H9 (cell line): ENCODE measurements around the gene OR2A2. TPM values are rescaled to one million over a fixed set of nuclear protein-coding genes. Genes with fewer than 3 reads are reported as not detected.

ENCODE experiments used
- DNase-seq: peaks from one replicate; pipeline ENCODE4 v3.0.0-alpha.2; 2017
- H2AFZ ChIP-seq: one replicate; pipeline ENCODE4 v1.6.1; 2013; ENCODE audit warnings: mild to moderate bottlenecking, low read length, control low read depth, moderate library complexity
- H2AK5ac ChIP-seq: 2 replicates; pipeline ENCODE4 v1.6.1; 2013; ENCODE audit warnings: low read length, control low read depth, mixed read lengths; ENCODE audit not compliant: insufficient read length
- H2BK120ac ChIP-seq: one replicate; pipeline ENCODE4 v1.6.1; 2013; ENCODE audit warnings: low read depth, mild to moderate bottlenecking, low read length, control low read depth, inconsistent platforms; ENCODE audit not compliant: poor library complexity, severe bottlenecking
- H2BK12ac ChIP-seq: 2 replicates; pipeline ENCODE4 v1.6.1; 2013; ENCODE audit warnings: low read length, control low read depth, mixed read lengths, low read depth; ENCODE audit not compliant: insufficient read length
- H2BK15ac ChIP-seq: 2 replicates; pipeline ENCODE4 v1.6.1; 2013; ENCODE audit warnings: low read depth, low read length, control low read depth
- H2BK20ac ChIP-seq: one replicate; pipeline ENCODE4 v1.6.1; 2013; ENCODE audit warnings: low read depth, mild to moderate bottlenecking, low read length, control low read depth, inconsistent platforms; ENCODE audit not compliant: poor library complexity, severe bottlenecking
- H2BK5ac ChIP-seq: 2 replicates; pipeline ENCODE4 v1.6.1; 2013; ENCODE audit warnings: low read length, control low read depth, mixed read lengths; ENCODE audit not compliant: insufficient read length
- H3K14ac ChIP-seq: 2 replicates; pipeline ENCODE4 v1.6.1; 2013; ENCODE audit warnings: low read length, control low read depth; ENCODE audit not compliant: insufficient read depth
- H3K18ac ChIP-seq: 2 replicates; pipeline ENCODE4 v1.6.1; 2013; ENCODE audit warnings: low read depth, mild to moderate bottlenecking, mixed read lengths, low read length, control low read depth; ENCODE audit not compliant: insufficient read length
- H3K23ac ChIP-seq: 2 replicates; pipeline ENCODE4 v1.6.1; 2013; ENCODE audit warnings: low read length, control low read depth, mixed read lengths, low read depth; ENCODE audit not compliant: insufficient read length
- H3K23me2 ChIP-seq: 2 replicates; pipeline ENCODE4 v1.6.1; 2013; ENCODE audit warnings: low read depth, mild to moderate bottlenecking, mixed read lengths, low read length, control low read depth; ENCODE audit not compliant: insufficient read length, poor library complexity, severe bottlenecking
- H3K27ac ChIP-seq: 2 replicates; pipeline ENCODE4 v1.5.1; 2013; ENCODE audit warnings: low read length, control low read depth, mixed read lengths, low read depth; ENCODE audit not compliant: insufficient read length
- H3K27me3 ChIP-seq: 2 replicates; pipeline ENCODE4 v1.6.1; 2013; ENCODE audit warnings: low read length, control low read depth, inconsistent platforms; ENCODE audit not compliant: insufficient read depth
- H3K4ac ChIP-seq: 2 replicates; pipeline ENCODE4 v1.6.1; 2013; ENCODE audit warnings: low read depth, mild to moderate bottlenecking, control low read depth, inconsistent platforms, low read length, moderate library complexity
- H3K4me1 ChIP-seq: 2 replicates; pipeline ENCODE4 v1.6.1; 2013; ENCODE audit warnings: low read length, control low read depth, inconsistent platforms; ENCODE audit not compliant: insufficient read depth
- H3K4me2 ChIP-seq: 2 replicates; pipeline ENCODE4 v1.6.1; 2013; ENCODE audit warnings: low read length, control low read depth, mixed read lengths; ENCODE audit not compliant: insufficient read length, insufficient read depth
- H3K56ac ChIP-seq: 2 replicates; pipeline ENCODE4 v1.6.1; 2013; ENCODE audit warnings: low read depth, mild to moderate bottlenecking, mixed read lengths, low read length, control low read depth; ENCODE audit not compliant: insufficient read length
- H3K79me1 ChIP-seq: 2 replicates; pipeline ENCODE4 v1.6.1; 2013; ENCODE audit warnings: low read depth, mild to moderate bottlenecking, moderate library complexity, low read length, control low read depth, inconsistent platforms; ENCODE audit not compliant: insufficient read depth, poor library complexity, severe bottlenecking
- H3K79me2 ChIP-seq: 2 replicates; pipeline ENCODE4 v1.6.1; 2013; ENCODE audit warnings: low read length, control low read depth, inconsistent platforms; ENCODE audit not compliant: insufficient read depth
- H3K9ac ChIP-seq: 2 replicates; pipeline ENCODE4 v1.6.1; 2013; ENCODE audit warnings: low read length, control low read depth, mixed read lengths; ENCODE audit not compliant: insufficient read length; ENCODE audit errors: extremely low read depth
- H3K9me3 ChIP-seq: one replicate; pipeline ENCODE4 v1.6.1; 2013; ENCODE audit warnings: low read depth, low read length, inconsistent platforms; ENCODE audit not compliant: control insufficient read depth
- H3T11ph ChIP-seq: one replicate; pipeline ENCODE4 v1.6.1; 2013; ENCODE audit warnings: mild to moderate bottlenecking, low read length, control low read depth, inconsistent platforms
- H4K20me1 ChIP-seq: one replicate; pipeline ENCODE4 v1.6.1; 2013; ENCODE audit not compliant: control insufficient read depth, insufficient read length, insufficient read depth
- H4K5ac ChIP-seq: 2 replicates; pipeline ENCODE4 v1.6.1; 2013; ENCODE audit warnings: low read depth, mild to moderate bottlenecking, mixed read lengths, low read length, control low read depth; ENCODE audit not compliant: insufficient read length
- H4K8ac ChIP-seq: replicated peaks from 2 replicates; pipeline ENCODE4 v1.6.1; 2013; ENCODE audit warnings: low read length, control low read depth, mixed read lengths, low read depth; ENCODE audit not compliant: insufficient read length
- H4K91ac ChIP-seq: 2 replicates; pipeline ENCODE4 v1.6.1; 2013; ENCODE audit warnings: low read depth, mild to moderate bottlenecking, moderate library complexity, mixed read lengths, low read length, control low read depth; ENCODE audit not compliant: insufficient read length
- H3K27ac Mint-ChIP-seq, 3 experiments: 2 replicates in 2 of 3; 3 replicates in 1 of 3; pipeline ENCODE4 v1.8.0; 2020 to 2021; ENCODE audit warnings: mixed read lengths in 3 of 3, mild to moderate bottlenecking in 1 of 3, moderate library complexity in 1 of 3
- H3K27me3 Mint-ChIP-seq: 2 replicates; pipeline ENCODE4 v1.8.0; 2021; ENCODE audit warnings: low read depth, mild to moderate bottlenecking, moderate library complexity, mixed read lengths
- H3K36me3 Mint-ChIP-seq, 3 experiments: 2 replicates in 2 of 3; 3 replicates in 1 of 3; pipeline ENCODE4 v1.8.0; 2020 to 2021; ENCODE audit warnings: low read depth in 3 of 3, mixed read lengths in 3 of 3; ENCODE audit not compliant: insufficient read depth in 1 of 3
- H3K4me1 Mint-ChIP-seq, 2 experiments: 2 replicates each; pipeline ENCODE4 v1.8.0; 2020; ENCODE audit warnings: mixed read lengths in 2 of 2
- H3K4me3 Mint-ChIP-seq, 2 experiments: 2 replicates in 1 of 2; 3 replicates in 1 of 2; pipeline ENCODE4 v1.8.0; 2020 to 2021; ENCODE audit warnings: mild to moderate bottlenecking in 2 of 2, mixed read lengths in 2 of 2, moderate library complexity in 1 of 2
- H3K9me3 Mint-ChIP-seq, 2 experiments: 2 replicates in 1 of 2; 3 replicates in 1 of 2; pipeline ENCODE4 v1.8.0; 2020; ENCODE audit warnings: mild to moderate bottlenecking in 2 of 2, mixed read lengths in 2 of 2, moderate library complexity in 1 of 2
- WGBS: extraction: QIAGEN DNeasy Blood & Tissue Kit; methylation state at CpG from one replicate; pipeline ENCODE4 v1.1.7; 2013; ENCODE audit warnings: missing lambda C conversion rate, low lambda C conversion rate, mixed read lengths; ENCODE audit not compliant: insufficient read length; ENCODE audit errors: extremely low coverage; 5-methylcytosine and 5-hydroxymethylcytosine counted together
- total RNA-seq: library from RNA; stranded (reverse); gene quantifications from 2 replicates; pipeline ENCODE4 v1.2.1, GENCODE V29; 2021
- TF ChIP-seq, protein P1 (sequence below): fragments of 200-600 bp; sonication (generic); conservative IDR thresholded peaks from 3 replicates; pipeline ENCODE4 v1.8.0; 2021; ENCODE audit warnings: antibody characterized with exemption, mild to moderate bottlenecking

OR2A2 gene
- total RNA-seq, 1 experiment from 2014 or later, result not detected

DNA sequence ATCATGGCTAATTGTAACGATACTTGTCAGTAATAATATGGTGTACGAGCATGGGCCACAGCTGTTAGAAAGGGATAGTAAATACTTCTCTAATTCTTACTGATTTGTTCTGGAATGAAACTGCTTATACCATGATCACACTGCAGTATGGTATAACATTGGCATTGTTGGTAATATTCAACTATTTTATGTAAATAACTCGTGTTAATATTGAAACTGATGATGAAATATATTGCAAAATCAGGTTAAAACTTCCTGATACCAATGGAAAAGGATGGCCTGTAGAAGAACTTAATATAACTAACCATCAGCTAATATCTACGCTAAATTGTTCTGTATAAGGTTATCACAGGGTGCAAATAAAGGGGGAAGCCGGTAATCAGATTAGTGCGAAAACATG is 23.9 kb downstream of the OR2A2 start:
- Histone ChIP-seq H3K9ac (no peak overlapping the region), H3K27ac (no peak overlapping the region), H3K14ac (no peak overlapping the region), H3K79me1 (no peaks in the 10 kb centered on the region), H3K56ac (no peak overlapping the region), H2BK15ac (no peak overlapping the region), H2BK12ac (no peak overlapping the region), H4K8ac (no peak overlapping the region), H4K5ac (no peak overlapping the region), H2AK5ac (no peak overlapping the region), H3K23me2 (no peaks in the 10 kb centered on the region), H3K23ac (no peak overlapping the region), H3K4ac (no peak overlapping the region), H2BK20ac (no peak overlapping the region), H4K91ac (no peak overlapping the region), H3K9me3 (no peaks in the 10 kb centered on the region), H2BK120ac (no peak overlapping the region), H4K20me1 (no peaks in the 10 kb centered on the region), H3K4me2 (no peak overlapping the region), H3K4me1 (no peaks in the 10 kb centered on the region), H3T11ph (no peak overlapping the region), H2AFZ (no peak overlapping the region), H3K27me3 (no peaks in the 10 kb centered on the region), H3K79me2 (no peaks in the 10 kb centered on the region), H3K18ac (no peak overlapping the region), H2BK5ac (no peak overlapping the region)
- Mint-ChIP-seq H3K27me3 (no peaks in the 10 kb centered on the region; the same call in 1 of the 2 replicates), H3K27ac (no peak overlapping the region), H3K4me3 (no peak overlapping the region), H3K9me3 (no peaks in the 10 kb centered on the region), H3K36me3 (no peaks in the 10 kb centered on the region), H3K4me1 (peaks cover 3% of the 10 kb centered on the region in 2 experiments; a peak in 2 of 4 replicates)
- TF ChIP-seq, protein P1, sequence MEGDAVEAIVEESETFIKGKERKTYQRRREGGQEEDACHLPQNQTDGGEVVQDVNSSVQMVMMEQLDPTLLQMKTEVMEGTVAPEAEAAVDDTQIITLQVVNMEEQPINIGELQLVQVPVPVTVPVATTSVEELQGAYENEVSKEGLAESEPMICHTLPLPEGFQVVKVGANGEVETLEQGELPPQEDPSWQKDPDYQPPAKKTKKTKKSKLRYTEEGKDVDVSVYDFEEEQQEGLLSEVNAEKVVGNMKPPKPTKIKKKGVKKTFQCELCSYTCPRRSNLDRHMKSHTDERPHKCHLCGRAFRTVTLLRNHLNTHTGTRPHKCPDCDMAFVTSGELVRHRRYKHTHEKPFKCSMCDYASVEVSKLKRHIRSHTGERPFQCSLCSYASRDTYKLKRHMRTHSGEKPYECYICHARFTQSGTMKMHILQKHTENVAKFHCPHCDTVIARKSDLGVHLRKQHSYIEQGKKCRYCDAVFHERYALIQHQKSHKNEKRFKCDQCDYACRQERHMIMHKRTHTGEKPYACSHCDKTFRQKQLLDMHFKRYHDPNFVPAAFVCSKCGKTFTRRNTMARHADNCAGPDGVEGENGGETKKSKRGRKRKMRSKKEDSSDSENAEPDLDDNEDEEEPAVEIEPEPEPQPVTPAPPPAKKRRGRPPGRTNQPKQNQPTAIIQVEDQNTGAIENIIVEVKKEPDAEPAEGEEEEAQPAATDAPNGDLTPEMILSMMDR, result no peak
- no peak for DNase-seq
- no CpG with 5 or more reads among the region's 6 CpGs for WGBS
